HS-27A (cell line): ENCODE measurements around the gene NTM.

Experiments
- DNase-seq: peaks from one replicate; pipeline ENCODE4 v3.0.0-alpha.2; 2012; ENCODE audit warnings: low read depth, missing footprints

Gene NTM

GRCh38 chr11:131866535-131867400 is 496.4 kb downstream of the NTM start:
- DNase-seq, result no peak

- no peak for DNase-seq
Measured at GRCh38 chr11:131867457-131868257, 497.2 kb downstream of the NTM start.

- DNase-seq, result no peak
Measured at GRCh38 chr11:131868629-131869507, 498.5 kb downstream of the NTM start.

- no peak for DNase-seq
Measured at GRCh38 chr11:131870305-131870704, 499.9 kb downstream of the NTM start.

- DNase-seq, result no peak
Measured at GRCh38 chr11:131871006-131871405, 500.6 kb downstream of the NTM start.

- DNase-seq, result no peak
Measured at GRCh38 chr11:131874070-131874469, 503.7 kb downstream of the NTM start.

GRCh38 chr11:131875611-131876010 is 505.2 kb downstream of the NTM start:
- no peak for DNase-seq

GRCh38 chr11:131877246-131877942 is 507.0 kb downstream of the NTM start:
- no peak for DNase-seq

- no peak for DNase-seq
Measured at GRCh38 chr11:131880316-131880715, 509.9 kb downstream of the NTM start.

- no peak for DNase-seq
Measured at GRCh38 chr11:131880976-131881375, 510.6 kb downstream of the NTM start.

- no peak for DNase-seq
Measured at GRCh38 chr11:131883332-131883731, 512.9 kb downstream of the NTM start.

- no peak for DNase-seq
Measured at GRCh38 chr11:131884461-131885073, 514.2 kb downstream of the NTM start.

GRCh38 chr11:131885431-131885830 is 515.0 kb downstream of the NTM start:
- no peak for DNase-seq

GRCh38 chr11:131886201-131886600 is 515.8 kb downstream of the NTM start:
- no peak for DNase-seq

GRCh38 chr11:131888230-131888855 is 517.9 kb downstream of the NTM start:
- DNase-seq, result no peak

- no peak for DNase-seq
Measured at GRCh38 chr11:131889146-131889577, 518.7 kb downstream of the NTM start.

- DNase-seq, result no peak
Measured at GRCh38 chr11:131889760-131890581, 519.6 kb downstream of the NTM start.

- no peak for DNase-seq
Measured at GRCh38 chr11:131893103-131893890, 522.9 kb downstream of the NTM start.

- DNase-seq, result no peak
Measured at GRCh38 chr11:131893988-131894387, 523.6 kb downstream of the NTM start.
